SJSA1 (cell line): Measurements from ENCODE around the gene GLDC. TPM values are rescaled to one million over a fixed set of nuclear protein-coding genes. Genes with fewer than 3 reads are reported as not detected.
"Not testable (repeated sequence)": the region's sequence is repeated elsewhere in the genome, so short reads cannot be mapped to it uniquely, and the experiment has no call there.

Experiments
- DNase-seq, 2 experiments: peaks; one replicate each; pipeline ENCODE4 v3.0.0-alpha.2; 2015 to 2020; ENCODE audit warnings: low spot score in 2 of 2, low read depth in 1 of 2
- H3K27ac ChIP-seq: fragments of 250-450 bp; sonication (Bioruptor Pico); 2 replicates; pipeline ENCODE4 v1.5.1; 2020; ENCODE audit warnings: mild to moderate bottlenecking, moderate library complexity
- H3K27me3 ChIP-seq: fragments of 250-450 bp; sonication (Bioruptor Pico); replicated peaks from 2 replicates; pipeline ENCODE4 v1.5.1; 2020; ENCODE audit warnings: mild to moderate bottlenecking, moderate library complexity
- H3K36me3 ChIP-seq: fragments of 250-450 bp; sonication (Bioruptor Pico); 2 replicates; pipeline ENCODE4 v1.5.1; 2020; ENCODE audit warnings: mild to moderate bottlenecking
- H3K4me1 ChIP-seq: fragments of 250-450 bp; sonication (Bioruptor Pico); replicated peaks from 2 replicates; pipeline ENCODE4 v1.6.1; 2021; ENCODE audit warnings: mild to moderate bottlenecking
- H3K4me3 ChIP-seq: fragments of 250-450 bp; sonication (Bioruptor Pico); 2 replicates; pipeline ENCODE4 v1.5.1; 2020; ENCODE audit warnings: mild to moderate bottlenecking
- H3K9me3 ChIP-seq: fragments of 250-450 bp; sonication (Bioruptor Pico); replicated peaks from 2 replicates; pipeline ENCODE4 v1.5.1; 2020; ENCODE audit warnings: mild to moderate bottlenecking
- total RNA-seq: library from RNA; depleted of rRNA; stranded (reverse); fragments of >200 nt; shearing (Covaris generic); gene quantifications from 2 replicates; pipeline ENCODE4 v1.2.3, GENCODE V29; 2014

Gene GLDC
- total RNA-seq, 1 experiment from 2014 or later = 0.18 TPM

DNA sequence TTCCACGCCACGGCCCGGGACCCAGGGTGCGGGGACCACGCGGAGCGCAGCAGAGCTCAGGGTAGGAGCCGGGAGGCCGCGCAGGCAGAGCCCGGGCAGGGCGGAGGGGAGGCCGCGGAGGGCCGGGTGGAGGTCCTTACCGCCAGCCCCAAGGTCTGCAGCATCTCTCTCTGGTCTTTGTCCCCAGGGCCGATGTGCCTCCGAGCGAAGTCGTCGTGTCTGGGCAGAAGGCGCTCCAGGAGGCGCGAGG is 499 bp downstream of the GLDC start:
- not testable (repeated sequence) for H3K27me3 ChIP-seq, DNase-seq, H3K27ac ChIP-seq, H3K9me3 ChIP-seq, H3K4me1 ChIP-seq, H3K36me3 ChIP-seq, H3K4me3 ChIP-seq

DNA sequence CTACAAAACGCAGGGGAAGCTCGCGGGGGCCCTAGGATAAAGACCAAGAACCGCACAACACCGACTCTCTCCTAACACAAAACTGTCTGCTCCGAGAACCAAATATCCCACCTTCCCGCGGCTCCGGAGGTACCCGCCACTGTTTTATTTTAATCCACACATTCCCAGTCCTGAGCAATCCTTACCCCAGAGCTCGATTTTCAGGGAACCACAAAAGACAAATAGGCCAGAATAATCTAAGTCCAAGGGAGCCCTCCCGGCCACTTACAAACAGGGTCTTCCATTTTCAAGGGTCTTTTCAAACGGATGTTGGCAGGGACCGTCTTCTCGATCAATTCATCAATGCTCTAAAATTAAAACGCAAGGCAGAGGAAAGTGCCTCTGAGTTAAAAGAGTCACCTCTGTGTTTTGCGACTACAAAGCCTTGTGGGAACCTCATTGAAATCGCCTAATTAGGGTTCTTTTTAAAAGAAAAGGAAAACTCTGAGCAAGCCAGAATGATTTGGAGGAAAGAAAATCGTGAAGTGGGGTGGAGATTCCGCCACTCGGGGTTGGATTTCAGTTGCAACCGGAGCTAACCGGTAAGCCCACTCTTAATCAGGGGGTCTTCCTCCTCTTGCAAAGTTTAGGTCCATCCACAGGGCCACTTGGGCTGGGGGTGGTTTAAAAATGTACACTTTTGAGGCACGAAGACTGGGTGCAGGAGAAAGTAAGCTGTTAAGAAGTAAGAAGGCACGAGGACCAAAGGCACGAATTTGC is 1.0 kb downstream of the GLDC start:
- no peak for DNase-seq
- H3K4me3 ChIP-seq = no peak overlapping the region
- no peaks in the 10 kb centered on the region for H3K36me3 ChIP-seq
- H3K27me3 ChIP-seq = peaks cover 10% of the 10 kb centered on the region
- H3K4me1 ChIP-seq = no peaks in the 10 kb centered on the region
- H3K9me3 ChIP-seq = no peaks in the 10 kb centered on the region
- no peak overlapping the region for H3K27ac ChIP-seq

DNA sequence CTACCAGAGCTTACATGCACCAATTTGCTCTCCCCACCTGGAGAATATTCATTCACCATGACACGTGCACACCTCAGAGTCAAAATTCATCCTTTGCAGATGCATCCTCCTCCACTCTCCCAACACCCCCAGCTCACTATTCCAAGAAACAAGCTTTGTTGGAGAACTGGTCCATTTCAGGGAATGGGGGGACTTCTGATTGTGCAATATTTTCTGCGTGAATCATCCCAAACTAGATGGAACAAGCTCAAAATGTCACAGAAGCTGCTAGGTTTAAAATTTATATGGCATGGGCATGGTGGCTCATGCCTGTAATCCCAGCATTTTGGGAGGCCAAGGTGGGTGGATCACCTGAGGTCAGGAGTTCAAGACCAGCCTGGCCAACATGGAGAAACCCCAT is 3.6 kb downstream of the GLDC start:
- Histone ChIP-seq H3K36me3 (no peaks in the 10 kb centered on the region), H3K4me3 (no peak overlapping the region), H3K9me3 (no peaks in the 10 kb centered on the region), H3K4me1 (no peaks in the 10 kb centered on the region), H3K27ac (no peak overlapping the region), H3K27me3 (peaks cover 10% of the 10 kb centered on the region)
- DNase-seq = no peak

DNA sequence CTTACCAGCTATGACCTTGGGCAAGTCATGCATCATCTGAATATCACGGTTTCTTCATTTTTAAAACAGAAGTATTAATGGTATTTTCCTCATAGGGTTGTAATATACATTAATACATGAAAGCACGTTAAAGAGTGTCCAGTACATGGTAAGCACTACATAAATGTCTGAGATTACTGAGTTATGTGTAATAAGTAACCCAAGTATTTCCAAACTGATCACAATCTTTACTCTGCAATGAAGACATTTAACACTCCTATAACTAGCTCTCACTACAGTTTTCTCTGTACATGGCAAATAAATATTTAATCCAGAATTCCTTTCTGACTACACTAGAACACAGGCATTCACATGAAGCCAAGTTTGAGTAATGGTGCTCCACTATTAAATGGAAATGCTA is 4.0 kb downstream of the GLDC start:
- no peaks in the 10 kb centered on the region for H3K9me3 ChIP-seq
- no peak for DNase-seq
- no peak overlapping the region for H3K4me3 ChIP-seq
- peaks cover 10% of the 10 kb centered on the region for H3K27me3 ChIP-seq
- no peaks in the 10 kb centered on the region for H3K36me3 ChIP-seq
- no peaks in the 10 kb centered on the region for H3K4me1 ChIP-seq
- no peak overlapping the region for H3K27ac ChIP-seq

DNA sequence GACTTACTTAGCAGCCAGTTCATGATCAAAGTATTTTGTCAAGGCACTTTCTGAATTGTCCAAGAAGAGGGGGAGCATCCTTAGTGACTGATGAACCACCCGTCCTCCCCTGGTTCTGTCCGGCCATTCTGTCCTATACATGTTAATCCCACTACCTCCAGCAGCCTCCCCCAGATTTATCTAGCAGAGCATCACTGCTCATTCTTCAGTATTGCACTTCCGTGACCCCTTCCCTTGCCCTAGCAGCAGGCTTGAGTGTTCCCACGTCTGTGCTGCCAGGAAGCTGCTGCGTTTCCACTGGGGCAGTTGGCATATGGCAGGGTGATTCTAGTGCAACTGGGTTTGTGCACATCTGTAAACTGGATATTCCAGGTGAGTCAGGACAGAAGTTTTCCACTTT is 4.5 kb downstream of the GLDC start:
- no peak for DNase-seq
- H3K27ac ChIP-seq = no peak overlapping the region
- H3K4me3 ChIP-seq = no peak overlapping the region
- peaks cover 10% of the 10 kb centered on the region for H3K27me3 ChIP-seq
- H3K9me3 ChIP-seq = no peaks in the 10 kb centered on the region
- H3K4me1 ChIP-seq = no peaks in the 10 kb centered on the region
- H3K36me3 ChIP-seq = no peaks in the 10 kb centered on the region

DNA sequence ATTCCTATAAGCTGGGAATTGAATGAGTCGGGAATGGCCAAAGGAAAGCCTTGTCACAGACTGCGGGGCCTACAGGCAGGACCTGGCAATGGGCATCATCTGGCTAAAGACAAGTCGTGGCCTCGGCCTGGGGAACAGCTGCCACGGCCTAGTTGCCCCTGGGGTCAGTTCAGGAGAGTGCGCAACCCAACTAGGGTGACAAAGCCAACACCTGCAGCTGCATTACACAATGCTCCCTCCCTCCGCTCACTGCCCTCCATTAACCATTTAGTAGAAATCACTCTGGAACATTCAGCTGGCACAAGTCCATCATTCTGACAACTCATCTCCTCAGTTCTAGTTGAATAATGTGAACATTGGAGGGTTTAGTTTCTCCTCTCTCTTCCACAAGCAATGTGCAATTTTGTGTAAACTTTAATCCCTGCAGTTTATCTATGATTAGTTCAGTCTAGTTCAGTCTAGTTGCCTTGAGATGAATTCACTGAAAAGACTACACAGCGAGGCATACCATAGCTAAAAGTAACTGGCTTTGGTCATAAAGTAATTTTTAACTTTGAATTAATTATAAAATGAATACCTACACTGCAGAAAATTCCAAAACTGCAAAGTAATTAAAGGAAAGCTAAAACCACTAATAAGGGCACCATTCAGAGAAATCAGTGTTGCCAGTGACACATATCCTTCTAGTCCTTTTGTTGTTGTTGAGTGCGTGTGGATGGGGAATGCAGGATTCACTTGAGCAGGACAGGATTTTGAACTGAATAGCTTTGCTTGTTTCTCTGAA is 5.1 kb downstream of the GLDC start:
- H3K27ac ChIP-seq = no peak overlapping the region
- H3K9me3 ChIP-seq = no peaks in the 10 kb centered on the region
- no peak overlapping the region for H3K4me3 ChIP-seq
- no peaks in the 10 kb centered on the region for H3K4me1 ChIP-seq
- H3K36me3 ChIP-seq = no peaks in the 10 kb centered on the region
- DNase-seq = no peak
- peaks cover 7% of the 10 kb centered on the region for H3K27me3 ChIP-seq

DNA sequence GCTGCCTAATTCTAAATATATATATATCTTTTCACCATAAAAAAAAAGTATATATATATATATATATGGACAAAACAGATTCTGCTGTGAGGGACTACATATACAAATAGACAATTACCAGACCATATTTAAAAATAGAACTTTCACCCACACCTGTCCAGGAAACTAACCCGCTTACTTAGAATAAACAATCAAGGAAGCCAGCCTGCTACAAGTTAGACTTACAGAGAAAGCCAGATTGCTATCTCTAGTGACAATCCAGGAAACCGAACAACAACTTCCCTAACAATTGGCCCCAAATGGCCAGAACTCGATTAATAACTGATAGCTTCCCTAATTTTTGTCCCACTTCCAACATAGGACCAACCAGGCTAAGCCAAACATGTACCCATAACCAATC is 5.9 kb downstream of the GLDC start:
- Histone ChIP-seq H3K4me1 (no peaks in the 10 kb centered on the region), H3K4me3 (no peak overlapping the region), H3K36me3 (no peaks in the 10 kb centered on the region), H3K9me3 (no peaks in the 10 kb centered on the region), H3K27ac (no peak overlapping the region), H3K27me3 (peaks cover 6% of the 10 kb centered on the region)
- DNase-seq = no peak

DNA sequence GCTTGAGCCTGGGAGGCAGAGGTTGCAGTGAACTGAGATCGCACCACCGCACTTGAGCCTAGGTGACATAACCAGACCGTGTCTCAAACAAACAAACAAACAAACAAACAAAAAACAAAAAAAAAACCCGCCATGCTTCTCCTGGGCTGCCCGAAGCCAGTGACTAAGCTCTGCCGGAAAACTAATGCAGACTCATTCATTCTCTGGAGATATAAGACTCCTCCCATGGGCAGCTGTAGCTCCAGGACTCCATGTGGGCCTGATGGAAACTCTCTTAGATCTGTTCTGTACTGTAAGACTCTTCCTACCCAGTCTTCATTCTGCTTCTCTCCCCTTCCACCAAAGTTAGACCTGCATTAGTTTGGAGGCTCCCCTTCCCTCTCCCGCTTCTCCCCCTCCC is 11.1 kb downstream of the GLDC start:
- H3K4me1 ChIP-seq = no peaks in the 10 kb centered on the region
- H3K27me3 ChIP-seq = no peaks in the 10 kb centered on the region
- H3K9me3 ChIP-seq = no peaks in the 10 kb centered on the region
- no peak overlapping the region for H3K4me3 ChIP-seq
- no peaks in the 10 kb centered on the region for H3K36me3 ChIP-seq
- no peak overlapping the region for H3K27ac ChIP-seq
- no peak for DNase-seq

DNA sequence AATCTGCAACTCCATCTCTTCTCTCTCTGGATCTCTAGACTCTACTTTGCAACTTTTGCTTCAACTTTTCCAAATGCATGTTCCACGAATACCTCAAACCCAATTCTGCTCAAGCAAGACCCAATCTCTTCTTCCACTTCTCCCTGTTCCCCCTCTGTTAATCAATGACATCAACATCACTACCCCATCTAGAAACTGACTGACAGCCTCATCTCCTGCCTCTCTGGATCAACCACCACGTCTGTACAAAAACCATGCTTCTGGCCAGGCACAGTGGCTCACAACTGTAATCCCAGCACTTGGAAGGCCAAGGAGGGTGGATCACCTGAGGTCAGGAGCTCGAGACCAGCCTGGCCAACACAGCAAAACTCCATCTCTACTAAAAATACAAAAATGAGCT is 12.2 kb downstream of the GLDC start:
- no peak overlapping the region for H3K4me3 ChIP-seq

DNA sequence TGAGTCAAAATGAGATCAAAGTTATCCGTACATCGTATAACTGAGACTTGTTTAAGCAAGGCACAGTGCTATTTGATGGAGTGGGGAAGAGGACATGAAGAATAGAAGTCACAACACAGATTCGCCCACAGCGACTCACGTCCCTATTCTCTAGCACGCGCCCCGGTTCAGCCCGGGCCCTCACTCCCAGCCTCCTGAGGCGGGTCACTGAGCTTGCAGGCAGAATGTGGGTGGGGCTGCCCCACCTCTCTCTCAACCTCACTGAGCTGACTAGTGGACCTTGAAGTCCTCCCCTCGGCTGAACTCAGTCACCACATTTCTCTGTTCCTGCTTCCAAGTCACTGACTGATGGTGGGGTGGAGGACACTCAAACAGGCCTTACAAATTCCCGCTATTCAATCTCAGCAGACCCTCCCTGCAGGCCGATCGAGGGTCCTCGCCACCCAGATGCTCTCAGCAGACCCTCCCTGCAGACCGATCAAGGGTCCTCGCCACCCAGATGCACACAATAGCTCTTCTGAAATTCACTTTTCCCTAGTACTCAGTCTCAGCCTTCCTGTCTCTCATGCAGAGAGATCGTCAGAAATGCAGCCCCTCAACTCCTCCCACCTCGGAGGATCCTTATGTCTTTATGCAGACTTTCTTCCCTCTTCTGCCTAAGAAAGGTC is 12.9 kb downstream of the GLDC start:
- no peaks in the 10 kb centered on the region for H3K4me1 ChIP-seq
- no peak overlapping the region for H3K27ac ChIP-seq
- no peaks in the 10 kb centered on the region for H3K27me3 ChIP-seq
- no peak for DNase-seq
- H3K9me3 ChIP-seq = no peaks in the 10 kb centered on the region
- H3K36me3 ChIP-seq = no peaks in the 10 kb centered on the region
- no peak overlapping the region for H3K4me3 ChIP-seq

More for the DNA sequence above, 12.2 kb downstream of the GLDC start:
- H3K27me3 ChIP-seq = no peaks in the 10 kb centered on the region
- H3K4me1 ChIP-seq = no peaks in the 10 kb centered on the region
- no peak for DNase-seq
- H3K27ac ChIP-seq = no peak overlapping the region
- H3K9me3 ChIP-seq = no peaks in the 10 kb centered on the region
- H3K36me3 ChIP-seq = no peaks in the 10 kb centered on the region

DNA sequence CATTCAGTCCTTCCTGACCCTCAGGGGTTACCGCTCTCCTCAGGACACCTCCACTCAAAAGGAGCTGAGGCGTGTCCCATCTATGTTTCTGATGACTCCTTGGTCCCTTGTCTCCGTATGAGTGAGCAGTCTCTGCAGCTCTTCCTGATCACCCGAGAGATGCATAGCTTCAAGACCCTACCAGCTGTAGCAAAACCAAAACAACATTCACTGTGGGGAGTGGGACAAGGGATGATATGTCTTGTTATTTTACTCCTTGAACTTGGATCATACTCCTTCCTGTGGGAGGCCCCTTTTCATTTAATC is 14.4 kb downstream of the GLDC start:
- Histone ChIP-seq H3K36me3 (no peaks in the 10 kb centered on the region), H3K9me3 (no peaks in the 10 kb centered on the region), H3K4me3 (no peak overlapping the region), H3K4me1 (no peaks in the 10 kb centered on the region), H3K27ac (no peak overlapping the region), H3K27me3 (no peaks in the 10 kb centered on the region)
- no peak for DNase-seq

DNA sequence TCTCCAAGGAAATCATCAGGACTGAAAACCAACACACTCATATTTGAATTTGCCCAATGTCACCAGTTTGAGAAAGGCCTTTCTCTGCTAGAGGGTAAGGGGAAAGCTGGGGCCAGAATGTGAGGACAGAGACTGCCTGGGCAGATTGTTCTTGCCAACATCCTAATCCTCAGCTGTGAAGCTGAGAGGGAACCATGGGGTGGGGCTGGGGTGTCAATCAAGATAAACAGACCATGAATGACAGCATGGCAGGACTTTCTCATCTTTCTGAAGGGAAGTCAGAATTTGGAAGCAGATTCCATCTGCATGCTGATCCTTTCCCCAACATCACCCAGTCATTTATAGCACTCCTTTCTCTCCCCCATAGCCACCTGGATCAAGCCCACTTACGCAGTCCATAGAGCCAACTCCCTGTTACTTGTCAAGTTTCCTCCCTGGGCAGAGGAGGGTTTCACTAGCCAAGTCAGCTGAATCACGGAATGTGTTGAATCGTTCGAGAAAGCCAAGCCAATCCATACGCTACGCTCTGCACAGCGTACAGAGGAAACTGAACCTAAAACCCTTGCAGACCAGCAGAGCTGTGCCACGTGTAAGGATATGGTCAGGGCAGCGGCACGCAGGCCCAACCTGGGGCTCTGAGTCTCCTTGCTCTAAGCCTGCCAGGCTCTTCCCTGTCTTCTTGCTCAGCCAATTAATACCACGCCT is 14.9 kb downstream of the GLDC start:
- no peaks in the 10 kb centered on the region for H3K9me3 ChIP-seq
- no peak for DNase-seq
- H3K36me3 ChIP-seq = no peaks in the 10 kb centered on the region
- H3K27ac ChIP-seq = no peak overlapping the region
- H3K4me1 ChIP-seq = no peaks in the 10 kb centered on the region
- no peaks in the 10 kb centered on the region for H3K27me3 ChIP-seq
- no peak overlapping the region for H3K4me3 ChIP-seq

DNA sequence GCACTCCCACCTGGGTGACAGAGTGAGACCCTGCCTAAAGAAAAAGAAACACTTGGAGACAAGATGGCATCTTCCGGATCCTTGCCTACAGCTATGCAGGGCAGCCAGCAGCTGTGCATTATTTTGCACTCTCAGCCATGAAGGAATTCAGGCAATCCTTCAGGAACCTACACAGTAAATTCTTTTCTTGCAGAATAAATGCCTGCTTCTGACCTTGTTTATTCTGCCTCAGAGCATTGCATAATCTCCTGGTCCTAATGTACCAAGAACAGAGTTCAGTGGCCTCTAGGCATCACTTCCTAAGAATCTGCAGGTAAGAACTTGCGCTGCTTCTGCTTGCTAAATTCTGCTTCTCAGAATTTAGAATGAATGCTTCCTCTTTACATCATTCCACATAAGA is 16.8 kb downstream of the GLDC start:
- Histone ChIP-seq H3K4me3 (no peak overlapping the region), H3K27ac (no peak overlapping the region), H3K4me1 (no peaks in the 10 kb centered on the region), H3K9me3 (no peaks in the 10 kb centered on the region), H3K36me3 (no peaks in the 10 kb centered on the region), H3K27me3 (no peaks in the 10 kb centered on the region)
- no peak for DNase-seq

DNA sequence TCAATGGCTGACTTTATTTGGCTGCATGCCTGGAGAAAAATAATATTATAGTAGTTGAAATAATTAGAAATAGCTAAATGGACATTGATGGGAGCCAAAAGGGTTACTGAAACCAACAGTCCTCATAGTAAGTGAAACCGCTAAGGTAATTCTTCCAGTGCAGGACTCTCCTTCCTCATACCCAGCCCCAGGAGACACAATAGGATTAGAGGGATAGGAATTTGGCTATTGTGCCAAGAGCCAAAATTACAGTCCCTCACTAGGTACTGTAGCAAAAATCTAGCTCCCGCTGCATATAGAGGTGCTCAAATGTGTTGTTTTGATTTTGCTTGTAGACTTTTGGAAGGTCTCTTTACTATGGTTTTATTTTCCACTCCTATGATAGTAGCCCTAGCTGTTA is 20.2 kb downstream of the GLDC start:
- Histone ChIP-seq H3K9me3 (no peaks in the 10 kb centered on the region), H3K4me3 (no peak overlapping the region), H3K27ac (no peak overlapping the region), H3K36me3 (no peaks in the 10 kb centered on the region), H3K4me1 (no peaks in the 10 kb centered on the region), H3K27me3 (no peaks in the 10 kb centered on the region)
- no peak for DNase-seq
